GM12874 (cell line): ENCODE data around the gene XRCC4.

Experiments
- CTCF ChIP-seq: IDR thresholded peaks from 2 replicates; pipeline ENCODE4 v1.5.1; 2011; ENCODE audit warnings: low read depth, mild to moderate bottlenecking, control low read depth, low read length, moderate library complexity; ENCODE audit not compliant: insufficient read depth

XRCC4 gene

GRCh38 chr5:83167538-83167937, 90.2 kb downstream of the XRCC4 start:
- TF ChIP-seq CTCF, result no peak

GRCh38 chr5:83169571-83170337, 92.4 kb downstream of the XRCC4 start:
- no peak for TF ChIP-seq CTCF

GRCh38 chr5:83172011-83172410, 94.7 kb downstream of the XRCC4 start:
- no peak for TF ChIP-seq CTCF

GRCh38 chr5:83172655-83173054, 95.3 kb downstream of the XRCC4 start:
- TF ChIP-seq CTCF, result no peak

GRCh38 chr5:83173826-83174225, 96.5 kb downstream of the XRCC4 start:
- TF ChIP-seq CTCF, result no peak

- TF ChIP-seq CTCF, result no peak
Observed at GRCh38 chr5:83177803-83178202, 100.5 kb downstream of the XRCC4 start.

GRCh38 chr5:83179966-83180365, 102.6 kb downstream of the XRCC4 start:
- no peak for TF ChIP-seq CTCF
